Measurements from ENCODE around the gene SLC16A3. TPM values are rescaled to one million over a fixed set of nuclear protein-coding genes. Genes with fewer than 3 reads are reported as not detected.

Gene SLC16A3
- total and polyA plus RNA-seq, 9 of the 15 experiments (the other 6 are each of a cell fraction or from before 2014, with no cell fraction given) = 0.11 to 5.4 (median 1.2) TPM; not detected in 2

DNA sequence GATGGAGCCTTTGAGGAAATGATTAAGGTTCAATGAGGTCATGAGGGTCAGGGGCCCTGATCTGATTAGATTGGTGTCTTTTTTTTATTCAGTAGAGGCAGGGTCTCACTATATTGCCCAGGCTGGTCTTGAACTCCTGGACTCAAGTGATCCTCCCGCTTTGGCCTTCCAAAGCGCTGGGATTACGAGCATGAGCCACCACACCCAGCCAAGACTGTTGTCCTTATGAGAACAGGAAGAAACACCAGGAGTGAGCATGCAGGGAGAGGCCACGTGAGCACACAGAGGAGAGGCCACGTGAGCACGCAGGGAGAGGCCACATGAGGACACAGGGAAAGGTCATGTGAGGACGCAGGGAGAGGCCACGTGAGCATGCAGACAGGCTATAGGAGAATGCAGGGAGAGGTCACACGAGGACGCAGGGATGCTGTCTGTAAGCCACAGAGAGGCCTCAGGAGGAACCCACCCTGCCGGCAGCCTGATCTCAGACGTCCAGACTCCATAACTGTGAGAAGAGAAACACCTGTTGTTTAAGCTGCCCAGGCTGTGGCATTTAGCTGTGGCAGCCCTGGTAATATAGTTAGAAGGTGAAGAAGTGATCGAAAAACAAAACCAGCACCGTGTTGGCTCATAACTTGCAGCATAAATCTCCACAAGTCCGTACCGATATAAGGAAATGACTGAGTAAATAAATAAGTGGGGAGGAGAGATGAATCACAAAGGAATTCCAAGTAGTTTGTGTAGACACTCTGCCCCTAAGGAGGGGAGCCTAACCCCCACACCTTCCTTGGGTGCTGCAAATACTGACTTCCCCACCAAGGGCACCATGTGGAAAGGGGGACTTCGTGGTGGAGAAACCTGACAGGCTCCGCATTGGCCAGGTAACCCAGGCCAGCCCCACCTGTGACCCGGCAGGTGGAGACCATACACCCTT is 59.3 kb downstream of the SLC16A3 start:
- H3K36me3 ChIP-seq (ENCODE audit: control insufficient read depth, insufficient read depth, low read length) = no peaks in the 10 kb centered on the region
- ATAC-seq (peak; percentile 57), DNase-seq (ENCODE audit: extremely low read depth in 1 of 4, low spot score in 3 of 4) (peak; percentile 66 to 91 (median 73)), FAIRE-seq (peak; percentile 93)
- H4K20me1 ChIP-seq (replicated peaks; ENCODE audit: control insufficient read depth, insufficient read depth, low read length) = no peaks in the 10 kb centered on the region
- ChIA-PET POLR2A (interaction anchor here (1.0 kb wide), 1 partner anchor 15 kb away, joined by 4 read pairs; the partner anchor contains the start of gene CSNK1D), CTCF (ENCODE audit: low intra/inter-chr PET ratio) (interaction anchor here (0.5 kb wide), 1 partner anchor 251 kb away, joined by 3 read pairs; the partner anchor contains the start of gene DCXR)
- H2AFZ ChIP-seq (ENCODE audit: low read depth, low read length) = peak overlapping the region; percentile 67
- BruUV-seq (replicated peaks) = no TSS peak
- peak overlapping the region; percentile 27 to 84; a peak in 3 of 4 replicates for H3K9ac ChIP-seq (ENCODE audit: insufficient read depth in 1 of 2, low read depth in 2 of 2, low read length in 2 of 2)
- H3K4me2 ChIP-seq (ENCODE audit: insufficient read depth, low read length) = peak overlapping the region; percentile 64; the same call in 1 of the 2 replicates
- intact Hi-C loops (cut with micrococcal nuclease) (no loop called here), in situ Hi-C loops (cut with MboI) (no loop called here)
- no peak overlapping the region for H3K4me3 ChIP-seq
- peak overlapping the region; percentile 61 for H3K27ac ChIP-seq (ENCODE audit: extremely low read depth, low read depth, low read length)
- no peaks in the 10 kb centered on the region for H3K27me3 ChIP-seq (ENCODE audit: control insufficient read depth in 2 of 2, insufficient read depth in 2 of 2, low read length in 2 of 2)
- no peaks in the 10 kb centered on the region for H3K9me1 ChIP-seq (ENCODE audit: control insufficient read depth, insufficient read depth, low read length)
- H3K4me1 ChIP-seq (replicated peaks in 1 of 2; ENCODE audit: control insufficient read depth in 2 of 2, insufficient read depth in 2 of 2, low read length in 2 of 2) = peaks cover 49 to 72% of the 10 kb centered on the region in 2 experiments
- 17% methylated on average over 19 of the region's 19 CpGs for WGBS (ENCODE audit: insufficient coverage, low coverage, missing lambda C conversion rate)
- no peaks in the 10 kb centered on the region for H3K9me3 ChIP-seq (replicated peaks; ENCODE audit: control insufficient read depth, insufficient read depth, low read depth, low read length)
- H3K79me2 ChIP-seq (ENCODE audit: control insufficient read depth, insufficient read depth, low read length) = peaks cover 14% of the 10 kb centered on the region
- TF ChIP-seq ILF3 (IDR thresholded peaks at IDR 0.05; ENCODE audit: borderline replicate concordance) (no peak), BRD4 (IDR thresholded peaks at IDR 0.05) (no peak), FOS (IDR thresholded peaks at IDR 0.05; ENCODE audit: extremely low read depth, insufficient read length) (peak; percentile 79), NFYB (IDR thresholded peaks at IDR 0.05; ENCODE audit: extremely low read depth, insufficient read length) (no peak), CBX1 (IDR thresholded peaks at IDR 0.05; ENCODE audit: low read depth) (no peak), PCBP2 (IDR thresholded peaks at IDR 0.05; ENCODE audit: low read depth, low read length, poor library complexity, severe bottlenecking) (no peak), CHD1 (IDR thresholded peaks at IDR 0.05; ENCODE audit: low read length) (no peak)
- TF ChIP-seq, protein P1, sequence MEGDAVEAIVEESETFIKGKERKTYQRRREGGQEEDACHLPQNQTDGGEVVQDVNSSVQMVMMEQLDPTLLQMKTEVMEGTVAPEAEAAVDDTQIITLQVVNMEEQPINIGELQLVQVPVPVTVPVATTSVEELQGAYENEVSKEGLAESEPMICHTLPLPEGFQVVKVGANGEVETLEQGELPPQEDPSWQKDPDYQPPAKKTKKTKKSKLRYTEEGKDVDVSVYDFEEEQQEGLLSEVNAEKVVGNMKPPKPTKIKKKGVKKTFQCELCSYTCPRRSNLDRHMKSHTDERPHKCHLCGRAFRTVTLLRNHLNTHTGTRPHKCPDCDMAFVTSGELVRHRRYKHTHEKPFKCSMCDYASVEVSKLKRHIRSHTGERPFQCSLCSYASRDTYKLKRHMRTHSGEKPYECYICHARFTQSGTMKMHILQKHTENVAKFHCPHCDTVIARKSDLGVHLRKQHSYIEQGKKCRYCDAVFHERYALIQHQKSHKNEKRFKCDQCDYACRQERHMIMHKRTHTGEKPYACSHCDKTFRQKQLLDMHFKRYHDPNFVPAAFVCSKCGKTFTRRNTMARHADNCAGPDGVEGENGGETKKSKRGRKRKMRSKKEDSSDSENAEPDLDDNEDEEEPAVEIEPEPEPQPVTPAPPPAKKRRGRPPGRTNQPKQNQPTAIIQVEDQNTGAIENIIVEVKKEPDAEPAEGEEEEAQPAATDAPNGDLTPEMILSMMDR (IDR thresholded peaks at IDR 0.05 in 2 of 3, conservative IDR thresholded peaks at IDR 0.05 in 1 of 3; ENCODE audit: insufficient read depth in 2 of 3, low read depth in 1 of 3, low read length in 3 of 3) = no peak
- TF ChIP-seq, protein P2, sequence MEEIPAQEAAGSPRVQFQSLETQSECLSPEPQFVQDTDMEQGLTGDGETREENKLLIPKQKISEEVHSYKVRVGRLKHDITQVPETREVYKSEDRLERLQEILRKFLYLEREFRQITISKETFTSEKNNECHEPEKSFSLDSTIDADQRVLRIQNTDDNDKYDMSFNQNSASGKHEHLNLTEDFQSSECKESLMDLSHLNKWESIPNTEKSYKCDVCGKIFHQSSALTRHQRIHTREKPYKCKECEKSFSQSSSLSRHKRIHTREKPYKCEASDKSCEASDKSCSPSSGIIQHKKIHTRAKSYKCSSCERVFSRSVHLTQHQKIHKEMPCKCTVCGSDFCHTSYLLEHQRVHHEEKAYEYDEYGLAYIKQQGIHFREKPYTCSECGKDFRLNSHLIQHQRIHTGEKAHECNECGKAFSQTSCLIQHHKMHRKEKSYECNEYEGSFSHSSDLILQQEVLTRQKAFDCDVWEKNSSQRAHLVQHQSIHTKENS (CRISPR knock-in tag; IDR thresholded peaks at IDR 0.05) = no peak
- TF ChIP-seq, protein P3, sequence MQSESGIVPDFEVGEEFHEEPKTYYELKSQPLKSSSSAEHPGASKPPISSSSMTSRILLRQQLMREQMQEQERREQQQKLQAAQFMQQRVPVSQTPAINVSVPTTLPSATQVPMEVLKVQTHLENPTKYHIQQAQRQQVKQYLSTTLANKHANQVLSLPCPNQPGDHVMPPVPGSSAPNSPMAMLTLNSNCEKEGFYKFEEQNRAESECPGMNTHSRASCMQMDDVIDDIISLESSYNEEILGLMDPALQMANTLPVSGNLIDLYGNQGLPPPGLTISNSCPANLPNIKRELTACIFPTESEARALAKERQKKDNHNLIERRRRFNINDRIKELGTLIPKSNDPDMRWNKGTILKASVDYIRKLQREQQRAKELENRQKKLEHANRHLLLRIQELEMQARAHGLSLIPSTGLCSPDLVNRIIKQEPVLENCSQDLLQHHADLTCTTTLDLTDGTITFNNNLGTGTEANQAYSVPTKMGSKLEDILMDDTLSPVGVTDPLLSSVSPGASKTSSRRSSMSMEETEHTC (IDR thresholded peaks at IDR 0.05) = peak; percentile 95
- TF ChIP-seq, protein P4, sequence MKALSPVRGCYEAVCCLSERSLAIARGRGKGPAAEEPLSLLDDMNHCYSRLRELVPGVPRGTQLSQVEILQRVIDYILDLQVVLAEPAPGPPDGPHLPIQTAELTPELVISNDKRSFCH (CRISPR knock-in tag; IDR thresholded peaks at IDR 0.05) = no peak
- TF ChIP-seq, protein P4 (tag; IDR thresholded peaks at IDR 0.05) = peak; percentile 95
- TF ChIP-seq, protein P5, sequence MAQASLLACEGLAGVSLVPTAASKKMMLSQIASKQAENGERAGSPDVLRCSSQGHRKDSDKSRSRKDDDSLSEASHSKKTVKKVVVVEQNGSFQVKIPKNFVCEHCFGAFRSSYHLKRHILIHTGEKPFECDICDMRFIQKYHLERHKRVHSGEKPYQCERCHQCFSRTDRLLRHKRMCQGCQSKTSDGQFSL (CRISPR knock-in tag; IDR thresholded peaks at IDR 0.05) = 0 out of 2 replicates have a peak, but pooled peaks have one; percentile 38
- TF ChIP-seq, protein P5 (tag; IDR thresholded peaks at IDR 0.05) = no peak
